NCI-H2196 treated with DMSO at 0.1 percent for 48 hours (cell line): ENCODE measurements around the gene SIRPB1.
"Not testable (repeated sequence)": the region's sequence is repeated elsewhere in the genome, so short reads cannot be mapped to it uniquely, and the experiment has no call there.

Experiments
- DNase-seq: peaks from one replicate; lab custom pipeline; 2025; ENCODE audit not compliant: unreplicated experiment; lab: John Stamatoyannopoulos, UW

Gene SIRPB1

GRCh38 chr20:1619861-1620444 is at the start of gene SIRPB1:
Gene SIRPB1 (minus strand): TSS chr20:1620009. CDS start chr20:1619944, 65 bp downstream.
- DNase-seq = no peak

GRCh38 chr20:1669304-1669703 is 49.5 kb upstream of the SIRPB1 start:
- DNase-seq = no peak

GRCh38 chr20:1667502-1668085 is 47.8 kb upstream of the SIRPB1 start:
- no peak for DNase-seq

- no peak for DNase-seq
Observed at GRCh38 chr20:1666802-1667201, 47.0 kb upstream of the SIRPB1 start.

GRCh38 chr20:1665345-1665744 is 45.5 kb upstream of the SIRPB1 start:
- no peak for DNase-seq

GRCh38 chr20:1664911-1665310 is 45.1 kb upstream of the SIRPB1 start:
- DNase-seq = no peak

- no peak for DNase-seq
Observed at GRCh38 chr20:1663917-1664316, 44.1 kb upstream of the SIRPB1 start.

GRCh38 chr20:1661542-1662299 is 41.9 kb upstream of the SIRPB1 start:
- DNase-seq = no peak

GRCh38 chr20:1660246-1660645 is 40.4 kb upstream of the SIRPB1 start:
- no peak for DNase-seq

GRCh38 chr20:1657556-1658334 is 37.9 kb upstream of the SIRPB1 start, which contains the start of gene SIRPG:
Gene SIRPG (minus strand): TSS chr20:1657779. CDS start chr20:1657714, 65 bp downstream.
- DNase-seq = no peak

GRCh38 chr20:1656844-1657243 is 37.0 kb upstream of the SIRPB1 start:
- DNase-seq = no peak

- no peak for DNase-seq
Observed at GRCh38 chr20:1654996-1655395, 35.2 kb upstream of the SIRPB1 start.

- DNase-seq = no peak
Observed at GRCh38 chr20:1652960-1653359, 33.2 kb upstream of the SIRPB1 start.

- DNase-seq = no peak
Observed at GRCh38 chr20:1652104-1652503, 32.3 kb upstream of the SIRPB1 start.

GRCh38 chr20:1651268-1652058 is 31.7 kb upstream of the SIRPB1 start:
- DNase-seq = peak; percentile 1

- no peak for DNase-seq
Observed at GRCh38 chr20:1648101-1648500, 28.3 kb upstream of the SIRPB1 start.

GRCh38 chr20:1646975-1647431 is 27.2 kb upstream of the SIRPB1 start:
- no peak for DNase-seq

GRCh38 chr20:1644101-1644962 is 24.5 kb upstream of the SIRPB1 start:
- DNase-seq = no peak

GRCh38 chr20:1638643-1639042 is 18.8 kb upstream of the SIRPB1 start:
- DNase-seq = not testable (repeated sequence)

- no peak for DNase-seq
Observed at GRCh38 chr20:1637755-1638154, 17.9 kb upstream of the SIRPB1 start.
